Neural progenitor cell (in vitro differentiated cells): ENCODE measurements around the gene B4GALNT3. TPM values are rescaled to one million over a fixed set of nuclear protein-coding genes. Genes with fewer than 3 reads are reported as not detected.

Experiments
- DNase-seq: peaks from one replicate; pipeline ENCODE4 v3.0.0-alpha.2; 2016; ENCODE audit warnings: low spot score
- H2AFZ ChIP-seq: fragments of 200-600 bp; sonication (generic); replicated peaks from 2 replicates; pipeline ENCODE4 v1.6.1; 2016; ENCODE audit warnings: antibody characterized with exemption
- H3F3A ChIP-seq: fragments of 200-600 bp; sonication (generic); 2 replicates; pipeline ENCODE4 v1.6.1; 2016; ENCODE audit warnings: antibody characterized with exemption, low read depth
- H3K27ac ChIP-seq: fragments of 200-600 bp; sonication (generic); 2 replicates; pipeline ENCODE4 v1.5.1; 2016; ENCODE audit warnings: mild to moderate bottlenecking
- H3K27me3 ChIP-seq: fragments of 200-600 bp; sonication (generic); 2 replicates; pipeline ENCODE4 v1.6.1; 2016; ENCODE audit warnings: mild to moderate bottlenecking, moderate library complexity
- H3K36me3 ChIP-seq: fragments of 200-600 bp; sonication (generic); 2 replicates; pipeline ENCODE4 v1.5.1; 2016
- H3K4me1 ChIP-seq: fragments of 200-600 bp; sonication (generic); 2 replicates; pipeline ENCODE4 v1.6.1; 2016; ENCODE audit warnings: mixed run types
- H3K4me2 ChIP-seq: fragments of 200-600 bp; sonication (generic); 2 replicates; pipeline ENCODE4 v1.6.1; 2016
- H3K4me3 ChIP-seq: fragments of 200-600 bp; sonication (generic); 2 replicates; pipeline ENCODE4 v1.5.1; 2016
- H3K79me2 ChIP-seq: fragments of 200-600 bp; sonication (generic); 2 replicates; pipeline ENCODE4 v1.6.1; 2016; ENCODE audit warnings: low read depth
- H3K9ac ChIP-seq: fragments of 200-600 bp; sonication (generic); 2 replicates; pipeline ENCODE4 v1.6.1; 2016
- H3K9me3 ChIP-seq: fragments of 200-600 bp; sonication (generic); 2 replicates; pipeline ENCODE4 v1.5.1; 2016; ENCODE audit warnings: low read depth
- H4K20me1 ChIP-seq: fragments of 200-600 bp; sonication (generic); 2 replicates; pipeline ENCODE4 v1.6.1; 2016; ENCODE audit warnings: low read depth
- H3K27ac Mint-ChIP-seq: 3 replicates; pipeline ENCODE4 v1.8.0; 2021; ENCODE audit warnings: mixed read lengths
- H3K27me3 Mint-ChIP-seq: 2 replicates; pipeline ENCODE4 v1.8.0; 2022; ENCODE audit warnings: low read depth, mild to moderate bottlenecking, inconsistent platforms, moderate library complexity, mixed read lengths; ENCODE audit not compliant: insufficient read depth
- H3K36me3 Mint-ChIP-seq: 3 replicates; pipeline ENCODE4 v1.8.0; 2021; ENCODE audit warnings: mixed read lengths
- H3K4me1 Mint-ChIP-seq: 3 replicates; pipeline ENCODE4 v1.8.0; 2021; ENCODE audit warnings: mixed read lengths
- H3K4me3 Mint-ChIP-seq: 3 replicates; pipeline ENCODE4 v1.8.0; 2021; ENCODE audit warnings: mild to moderate bottlenecking, moderate library complexity, mixed read lengths
- H3K9me3 Mint-ChIP-seq: 3 replicates; pipeline ENCODE4 v1.8.0; 2020; ENCODE audit warnings: mixed read lengths
- CTCF ChIP-seq: fragments of 200-600 bp; sonication (generic); IDR thresholded peaks from 2 replicates; pipeline ENCODE4 v1.5.1; 2017; ENCODE audit warnings: antibody characterized with exemption, mild to moderate bottlenecking
- EZH2 ChIP-seq: fragments of 200-600 bp; sonication (generic); IDR thresholded peaks from 2 replicates; pipeline ENCODE4 v1.6.1; 2017; ENCODE audit warnings: antibody characterized with exemption, mild to moderate bottlenecking, moderate library complexity
- EZH2phosphoT487 ChIP-seq: fragments of 200-600 bp; sonication (generic); IDR thresholded peaks from 2 replicates; pipeline ENCODE4 v1.6.1; 2017; ENCODE audit warnings: antibody characterized with exemption
- total RNA-seq: library from RNA; depleted of rRNA; stranded (reverse); fragments of >200 nt; gene quantifications from 2 replicates; pipeline ENCODE4 v1.2.3, GENCODE V29; 2015; ENCODE audit warnings: low replicate concordance

Gene B4GALNT3
- total RNA-seq, 1 donor from 2014 or later = 29.0 TPM

GRCh38 chr12:482061-482460, 22.3 kb downstream of the B4GALNT3 start:
- H3K27ac ChIP-seq = no peak overlapping the region
- no peaks in the 10 kb centered on the region for H3K36me3 Mint-ChIP-seq
- no peaks in the 10 kb centered on the region for H3K9me3 ChIP-seq
- H3K79me2 ChIP-seq = no peaks in the 10 kb centered on the region
- no peaks in the 10 kb centered on the region for H3K36me3 ChIP-seq
- peaks cover 6% of the 10 kb centered on the region for H3K4me1 Mint-ChIP-seq
- peaks cover 4% of the 10 kb centered on the region for H3K27me3 Mint-ChIP-seq
- peaks cover 3% of the 10 kb centered on the region for H3K9me3 Mint-ChIP-seq
- H3K4me3 Mint-ChIP-seq = no peak overlapping the region
- no peak overlapping the region for H3K4me2 ChIP-seq
- TF ChIP-seq EZH2 = no peak
- no peak for TF ChIP-seq CTCF
- no peak for TF ChIP-seq EZH2phosphoT487
- DNase-seq = no peak
- H2AFZ ChIP-seq = no peak overlapping the region
- H3K4me1 ChIP-seq = peaks cover 6% of the 10 kb centered on the region
- H4K20me1 ChIP-seq = peaks cover 3% of the 10 kb centered on the region
- H3K4me3 ChIP-seq = no peak overlapping the region
- H3K27me3 ChIP-seq = no peaks in the 10 kb centered on the region
- H3K27ac Mint-ChIP-seq = no peak overlapping the region
- peaks cover 5% of the 10 kb centered on the region for H3F3A ChIP-seq
- H3K9ac ChIP-seq = no peak overlapping the region

- Mint-ChIP-seq H3K9me3 (peaks cover 9% of the 10 kb centered on the region), H3K27me3 (peaks cover 6% of the 10 kb centered on the region), H3K4me3 (no peak overlapping the region), H3K4me1 (peaks cover 4% of the 10 kb centered on the region), H3K36me3 (no peaks in the 10 kb centered on the region), H3K27ac (no peak overlapping the region)
- no peak for TF ChIP-seq CTCF
- no peak for TF ChIP-seq EZH2
- TF ChIP-seq EZH2phosphoT487 = no peak
- H3K9me3 ChIP-seq = no peaks in the 10 kb centered on the region
- H3K27ac ChIP-seq = no peak overlapping the region
- H3K4me1 ChIP-seq = no peaks in the 10 kb centered on the region
- no peak overlapping the region for H3K9ac ChIP-seq
- no peak overlapping the region for H2AFZ ChIP-seq
- no peaks in the 10 kb centered on the region for H4K20me1 ChIP-seq
- no peak overlapping the region for H3K4me2 ChIP-seq
- H3K79me2 ChIP-seq = no peaks in the 10 kb centered on the region
- no peaks in the 10 kb centered on the region for H3K27me3 ChIP-seq
- no peaks in the 10 kb centered on the region for H3K36me3 ChIP-seq
- no peak overlapping the region for H3K4me3 ChIP-seq
- no peak for DNase-seq
- H3F3A ChIP-seq = no peaks in the 10 kb centered on the region
Measured at GRCh38 chr12:484096-484495, 24.4 kb downstream of the B4GALNT3 start.

GRCh38 chr12:490260-490659, 30.5 kb downstream of the B4GALNT3 start:
- Histone ChIP-seq H3K4me2 (no peak overlapping the region), H3K4me1 (peaks cover 11% of the 10 kb centered on the region), H3K36me3 (no peaks in the 10 kb centered on the region), H3K27ac (no peak overlapping the region), H3K9me3 (peaks cover 15% of the 10 kb centered on the region), H2AFZ (no peak overlapping the region), H3K27me3 (no peaks in the 10 kb centered on the region), H3F3A (no peaks in the 10 kb centered on the region), H3K79me2 (no peaks in the 10 kb centered on the region), H3K4me3 (no peak overlapping the region), H3K9ac (no peak overlapping the region), H4K20me1 (no peaks in the 10 kb centered on the region)
- H3K9me3 Mint-ChIP-seq = peaks cover 20% of the 10 kb centered on the region
- DNase-seq = no peak
- no peaks in the 10 kb centered on the region for H3K36me3 Mint-ChIP-seq
- no peak overlapping the region for H3K27ac Mint-ChIP-seq
- no peaks in the 10 kb centered on the region for H3K4me1 Mint-ChIP-seq
- TF ChIP-seq EZH2phosphoT487 (no peak), EZH2 (no peak), CTCF (no peak)
- peaks cover 5% of the 10 kb centered on the region for H3K27me3 Mint-ChIP-seq
- H3K4me3 Mint-ChIP-seq = no peak overlapping the region
